GM23338 (cell line): ENCODE results near the gene WDR73. TPM values are rescaled to one million over a fixed set of nuclear protein-coding genes. Genes with fewer than 3 reads are reported as not detected.
A peak's percentile ranks its signal among the peaks of the same experiment; 100 is the strongest.

Experiments
- ATAC-seq: fragments of 200-7000 bp; cut with Tn5 transposase; 3 replicates; pipeline ENCODE4 v1.9.1; 2020
- DNase-seq: peaks from one replicate; pipeline ENCODE4 v3.0.0-alpha.2; 2015; ENCODE audit warnings: low spot score
- H2AFZ ChIP-seq: fragments of 200-600 bp; sonication (generic); 2 replicates; pipeline ENCODE4 v1.8.0; 2016; ENCODE audit warnings: antibody characterized with exemption, mild to moderate bottlenecking, moderate library complexity
- H3F3A ChIP-seq: fragments of 200-600 bp; sonication (generic); replicated peaks from 2 replicates; pipeline ENCODE4 v1.8.0; 2017; ENCODE audit warnings: antibody characterized with exemption, mixed run types, low read depth
- H3K27ac ChIP-seq: fragments of 200-600 bp; sonication (generic); 2 replicates; pipeline ENCODE4 v1.6.1; 2016; ENCODE audit warnings: low read depth
- H3K27me3 ChIP-seq: fragments of 200-600 bp; sonication (generic); 2 replicates; pipeline ENCODE4 v1.8.0; 2016; ENCODE audit warnings: mild to moderate bottlenecking, mixed run types, moderate library complexity; ENCODE audit not compliant: insufficient read depth
- H3K36me3 ChIP-seq: fragments of 200-600 bp; sonication (generic); 2 replicates; pipeline ENCODE4 v1.8.0; 2016; ENCODE audit warnings: mild to moderate bottlenecking; ENCODE audit not compliant: insufficient read depth
- H3K4me1 ChIP-seq: fragments of 200-600 bp; sonication (generic); 2 replicates; pipeline ENCODE4 v1.8.0; 2016; ENCODE audit warnings: mild to moderate bottlenecking, moderate library complexity; ENCODE audit not compliant: insufficient read depth
- H3K4me2 ChIP-seq: fragments of 200-600 bp; sonication (generic); 2 replicates; pipeline ENCODE4 v1.7.1; 2017; ENCODE audit warnings: mixed run types
- H3K4me3 ChIP-seq: fragments of 200-600 bp; sonication (generic); 2 replicates; pipeline ENCODE4 v1.6.1; 2016; ENCODE audit warnings: mixed run types
- H3K79me2 ChIP-seq: fragments of 200-600 bp; sonication (generic); replicated peaks from 2 replicates; pipeline ENCODE4 v1.8.0; 2017; ENCODE audit warnings: mild to moderate bottlenecking; ENCODE audit not compliant: insufficient read depth
- H3K9me2 ChIP-seq: fragments of 200-600 bp; sonication (generic); 2 replicates; pipeline ENCODE4 v1.8.0; 2017; ENCODE audit not compliant: insufficient read depth
- H4K20me1 ChIP-seq: fragments of 200-600 bp; sonication (generic); replicated peaks from 2 replicates; pipeline ENCODE4 v1.8.0; 2017; ENCODE audit warnings: mild to moderate bottlenecking; ENCODE audit not compliant: insufficient read depth
- H3K27ac Mint-ChIP-seq: 2 replicates; pipeline ENCODE4 v1.8.0; 2020; ENCODE audit warnings: inconsistent platforms, mild to moderate bottlenecking, moderate library complexity, mixed read lengths
- H3K27me3 Mint-ChIP-seq: 3 replicates; pipeline ENCODE4 v1.8.0; 2022; ENCODE audit warnings: low read depth, mild to moderate bottlenecking, moderate library complexity, mixed read lengths, inconsistent platforms; ENCODE audit not compliant: insufficient read depth, poor library complexity
- H3K36me3 Mint-ChIP-seq: 3 replicates; pipeline ENCODE4 v1.8.0; 2021; ENCODE audit warnings: low read depth, mild to moderate bottlenecking, inconsistent platforms, moderate library complexity, mixed read lengths
- H3K4me1 Mint-ChIP-seq: 3 replicates; pipeline ENCODE4 v1.8.0; 2020; ENCODE audit warnings: mild to moderate bottlenecking, inconsistent platforms, mixed read lengths
- H3K4me3 Mint-ChIP-seq: 3 replicates; pipeline ENCODE4 v1.8.0; 2021; ENCODE audit warnings: moderate library complexity, mild to moderate bottlenecking, inconsistent platforms, mixed read lengths
- H3K9me3 Mint-ChIP-seq: 3 replicates; pipeline ENCODE4 v1.8.0; 2020; ENCODE audit warnings: moderate library complexity, mild to moderate bottlenecking, inconsistent platforms, mixed read lengths
- CREB1 ChIP-seq: fragments of 250-450 bp; sonication (Bioruptor Pico); IDR thresholded peaks from 2 replicates; pipeline ENCODE4 v1.5.0; 2020; ENCODE audit warnings: low read depth, mild to moderate bottlenecking, moderate library complexity
- EZH2 ChIP-seq: fragments of 200-600 bp; sonication (generic); IDR thresholded peaks from one replicate; pipeline ENCODE4 v1.8.0; 2017; ENCODE audit warnings: antibody characterized with exemption, mild to moderate bottlenecking, low read depth; ENCODE audit not compliant: unreplicated experiment
- EZH2phosphoT487 ChIP-seq: fragments of 200-600 bp; sonication (generic); IDR thresholded peaks from one replicate; pipeline ENCODE4 v1.8.1; 2018; ENCODE audit warnings: antibody characterized with exemption; ENCODE audit not compliant: unreplicated experiment
- JUNB ChIP-seq: IDR thresholded peaks from one replicate; pipeline ENCODE4 v1.6.1; 2016; ENCODE audit warnings: antibody characterized with exemption; ENCODE audit not compliant: unreplicated experiment
- NANOG ChIP-seq: IDR thresholded peaks from 2 replicates; pipeline ENCODE4 v1.6.1; 2016; ENCODE audit warnings: antibody characterized with exemption, borderline replicate concordance
- POLR2AphosphoS5 ChIP-seq: IDR thresholded peaks from 2 replicates; pipeline ENCODE4 v1.6.1; 2016; ENCODE audit warnings: antibody characterized with exemption, low read depth
- REST ChIP-seq: IDR thresholded peaks from one replicate; pipeline ENCODE4 v1.6.1; 2018; ENCODE audit warnings: antibody characterized with exemption; ENCODE audit not compliant: unreplicated experiment
- STAT1 ChIP-seq: IDR thresholded peaks from one replicate; pipeline ENCODE4 v1.6.1; 2016; ENCODE audit warnings: antibody characterized with exemption; ENCODE audit not compliant: unreplicated experiment
- ZNF114 ChIP-seq: fragments of 250-450 bp; sonication (Bioruptor Pico); IDR thresholded peaks from 2 replicates; pipeline ENCODE4 v1.5.0; 2020; ENCODE audit warnings: mild to moderate bottlenecking, moderate library complexity
- ZNF331 ChIP-seq: fragments of 250-450 bp; sonication (Bioruptor Pico); IDR thresholded peaks from 2 replicates; pipeline ENCODE4 v1.5.0; 2020; ENCODE audit warnings: low read depth, mild to moderate bottlenecking, moderate library complexity
- polyA plus RNA-seq: library from polyadenylated mRNA; unstranded; fragments of >200 nt; fragmentation: Nextera tagmentation; extraction: Ambion mirVana; gene quantifications from 2 replicates; pipeline ENCODE4 v1.2.1, GENCODE V29; 2016
- total RNA-seq: library from RNA; depleted of rRNA; stranded (reverse); fragments of >200 nt; shearing (Covaris generic); gene quantifications from 2 replicates; pipeline ENCODE4 v1.2.3, GENCODE V29; 2014
- TF ChIP-seq, protein P1 (sequence below), 2 experiments: fragments of 200-600 bp in 1 of 2; sonication (generic) in 1 of 2; conservative IDR thresholded peaks; 2 replicates each; pipeline versions ENCODE4 v1.5.1 to v1.6.1; 2016 to 2017; ENCODE audit warnings: antibody characterized with exemption in 2 of 2, low read depth in 2 of 2, mild to moderate bottlenecking in 2 of 2, moderate library complexity in 1 of 2
- TF ChIP-seq, protein P2 (sequence below): IDR thresholded peaks from 2 replicates; pipeline ENCODE4 v1.6.1; 2016; ENCODE audit warnings: antibody characterized with exemption
- TF ChIP-seq, protein P3 (sequence below): fragments of 250-450 bp; sonication (Bioruptor Pico); IDR thresholded peaks from 2 replicates; pipeline ENCODE4 v1.5.0; 2020; ENCODE audit warnings: mild to moderate bottlenecking, moderate library complexity

WDR73 gene
- total and polyA plus RNA-seq, 2 experiments from 2014 or later: 14.8 to 25.2 TPM

- peaks cover 40% of the 10 kb centered on the region; the same call in 1 of the 2 replicates for H3K36me3 ChIP-seq
Measured at GRCh38 chr15:84606653-84607120, 47.4 kb downstream of the WDR73 start.

More at GRCh38 chr15:84606653-84607120, 47.4 kb downstream of the WDR73 start:
- Histone ChIP-seq H3K4me3 (peak overlapping the region; percentile 87), H2AFZ (no peak overlapping the region), H3K27me3 (no peaks in the 10 kb centered on the region), H3K27ac (peak overlapping the region; percentile 45; the same call in 1 of the 2 replicates), H3K4me1 (peaks cover 78% of the 10 kb centered on the region), H3K9me2 (no peaks in the 10 kb centered on the region), H4K20me1 (peaks cover 70% of the 10 kb centered on the region), H3K4me2 (peak overlapping the region; percentile 79), H3F3A (peaks cover 26% of the 10 kb centered on the region), H3K79me2 (peaks cover 90% of the 10 kb centered on the region)
- DNase-seq: no peak
- peaks cover 73% of the 10 kb centered on the region for H3K4me1 Mint-ChIP-seq
- H3K9me3 Mint-ChIP-seq: no peaks in the 10 kb centered on the region
- H3K27ac Mint-ChIP-seq: peak overlapping the region; percentile 60; the same call in 1 of the 2 replicates
- H3K27me3 Mint-ChIP-seq: peaks cover 14% of the 10 kb centered on the region
- TF ChIP-seq ZNF331 (CRISPR knock-in tag): no peak
- TF ChIP-seq STAT1: no peak
- TF ChIP-seq JUNB: no peak
- TF ChIP-seq CREB1 (CRISPR knock-in tag): no peak
- TF ChIP-seq ZNF114 (CRISPR knock-in tag): no peak
- TF ChIP-seq, protein P1, sequence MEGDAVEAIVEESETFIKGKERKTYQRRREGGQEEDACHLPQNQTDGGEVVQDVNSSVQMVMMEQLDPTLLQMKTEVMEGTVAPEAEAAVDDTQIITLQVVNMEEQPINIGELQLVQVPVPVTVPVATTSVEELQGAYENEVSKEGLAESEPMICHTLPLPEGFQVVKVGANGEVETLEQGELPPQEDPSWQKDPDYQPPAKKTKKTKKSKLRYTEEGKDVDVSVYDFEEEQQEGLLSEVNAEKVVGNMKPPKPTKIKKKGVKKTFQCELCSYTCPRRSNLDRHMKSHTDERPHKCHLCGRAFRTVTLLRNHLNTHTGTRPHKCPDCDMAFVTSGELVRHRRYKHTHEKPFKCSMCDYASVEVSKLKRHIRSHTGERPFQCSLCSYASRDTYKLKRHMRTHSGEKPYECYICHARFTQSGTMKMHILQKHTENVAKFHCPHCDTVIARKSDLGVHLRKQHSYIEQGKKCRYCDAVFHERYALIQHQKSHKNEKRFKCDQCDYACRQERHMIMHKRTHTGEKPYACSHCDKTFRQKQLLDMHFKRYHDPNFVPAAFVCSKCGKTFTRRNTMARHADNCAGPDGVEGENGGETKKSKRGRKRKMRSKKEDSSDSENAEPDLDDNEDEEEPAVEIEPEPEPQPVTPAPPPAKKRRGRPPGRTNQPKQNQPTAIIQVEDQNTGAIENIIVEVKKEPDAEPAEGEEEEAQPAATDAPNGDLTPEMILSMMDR (conservative IDR thresholded peaks at IDR 0.05; ENCODE audit: low read depth in 2 of 2): no peak
- TF ChIP-seq NANOG: no peak
- TF ChIP-seq EZH2phosphoT487: no peak
- no peak for TF ChIP-seq POLR2AphosphoS5
- no peak for TF ChIP-seq EZH2
- TF ChIP-seq, protein P2, sequence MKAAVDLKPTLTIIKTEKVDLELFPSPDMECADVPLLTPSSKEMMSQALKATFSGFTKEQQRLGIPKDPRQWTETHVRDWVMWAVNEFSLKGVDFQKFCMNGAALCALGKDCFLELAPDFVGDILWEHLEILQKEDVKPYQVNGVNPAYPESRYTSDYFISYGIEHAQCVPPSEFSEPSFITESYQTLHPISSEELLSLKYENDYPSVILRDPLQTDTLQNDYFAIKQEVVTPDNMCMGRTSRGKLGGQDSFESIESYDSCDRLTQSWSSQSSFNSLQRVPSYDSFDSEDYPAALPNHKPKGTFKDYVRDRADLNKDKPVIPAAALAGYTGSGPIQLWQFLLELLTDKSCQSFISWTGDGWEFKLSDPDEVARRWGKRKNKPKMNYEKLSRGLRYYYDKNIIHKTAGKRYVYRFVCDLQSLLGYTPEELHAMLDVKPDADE: no peak
- no peak for TF ChIP-seq REST
- TF ChIP-seq, protein P3, sequence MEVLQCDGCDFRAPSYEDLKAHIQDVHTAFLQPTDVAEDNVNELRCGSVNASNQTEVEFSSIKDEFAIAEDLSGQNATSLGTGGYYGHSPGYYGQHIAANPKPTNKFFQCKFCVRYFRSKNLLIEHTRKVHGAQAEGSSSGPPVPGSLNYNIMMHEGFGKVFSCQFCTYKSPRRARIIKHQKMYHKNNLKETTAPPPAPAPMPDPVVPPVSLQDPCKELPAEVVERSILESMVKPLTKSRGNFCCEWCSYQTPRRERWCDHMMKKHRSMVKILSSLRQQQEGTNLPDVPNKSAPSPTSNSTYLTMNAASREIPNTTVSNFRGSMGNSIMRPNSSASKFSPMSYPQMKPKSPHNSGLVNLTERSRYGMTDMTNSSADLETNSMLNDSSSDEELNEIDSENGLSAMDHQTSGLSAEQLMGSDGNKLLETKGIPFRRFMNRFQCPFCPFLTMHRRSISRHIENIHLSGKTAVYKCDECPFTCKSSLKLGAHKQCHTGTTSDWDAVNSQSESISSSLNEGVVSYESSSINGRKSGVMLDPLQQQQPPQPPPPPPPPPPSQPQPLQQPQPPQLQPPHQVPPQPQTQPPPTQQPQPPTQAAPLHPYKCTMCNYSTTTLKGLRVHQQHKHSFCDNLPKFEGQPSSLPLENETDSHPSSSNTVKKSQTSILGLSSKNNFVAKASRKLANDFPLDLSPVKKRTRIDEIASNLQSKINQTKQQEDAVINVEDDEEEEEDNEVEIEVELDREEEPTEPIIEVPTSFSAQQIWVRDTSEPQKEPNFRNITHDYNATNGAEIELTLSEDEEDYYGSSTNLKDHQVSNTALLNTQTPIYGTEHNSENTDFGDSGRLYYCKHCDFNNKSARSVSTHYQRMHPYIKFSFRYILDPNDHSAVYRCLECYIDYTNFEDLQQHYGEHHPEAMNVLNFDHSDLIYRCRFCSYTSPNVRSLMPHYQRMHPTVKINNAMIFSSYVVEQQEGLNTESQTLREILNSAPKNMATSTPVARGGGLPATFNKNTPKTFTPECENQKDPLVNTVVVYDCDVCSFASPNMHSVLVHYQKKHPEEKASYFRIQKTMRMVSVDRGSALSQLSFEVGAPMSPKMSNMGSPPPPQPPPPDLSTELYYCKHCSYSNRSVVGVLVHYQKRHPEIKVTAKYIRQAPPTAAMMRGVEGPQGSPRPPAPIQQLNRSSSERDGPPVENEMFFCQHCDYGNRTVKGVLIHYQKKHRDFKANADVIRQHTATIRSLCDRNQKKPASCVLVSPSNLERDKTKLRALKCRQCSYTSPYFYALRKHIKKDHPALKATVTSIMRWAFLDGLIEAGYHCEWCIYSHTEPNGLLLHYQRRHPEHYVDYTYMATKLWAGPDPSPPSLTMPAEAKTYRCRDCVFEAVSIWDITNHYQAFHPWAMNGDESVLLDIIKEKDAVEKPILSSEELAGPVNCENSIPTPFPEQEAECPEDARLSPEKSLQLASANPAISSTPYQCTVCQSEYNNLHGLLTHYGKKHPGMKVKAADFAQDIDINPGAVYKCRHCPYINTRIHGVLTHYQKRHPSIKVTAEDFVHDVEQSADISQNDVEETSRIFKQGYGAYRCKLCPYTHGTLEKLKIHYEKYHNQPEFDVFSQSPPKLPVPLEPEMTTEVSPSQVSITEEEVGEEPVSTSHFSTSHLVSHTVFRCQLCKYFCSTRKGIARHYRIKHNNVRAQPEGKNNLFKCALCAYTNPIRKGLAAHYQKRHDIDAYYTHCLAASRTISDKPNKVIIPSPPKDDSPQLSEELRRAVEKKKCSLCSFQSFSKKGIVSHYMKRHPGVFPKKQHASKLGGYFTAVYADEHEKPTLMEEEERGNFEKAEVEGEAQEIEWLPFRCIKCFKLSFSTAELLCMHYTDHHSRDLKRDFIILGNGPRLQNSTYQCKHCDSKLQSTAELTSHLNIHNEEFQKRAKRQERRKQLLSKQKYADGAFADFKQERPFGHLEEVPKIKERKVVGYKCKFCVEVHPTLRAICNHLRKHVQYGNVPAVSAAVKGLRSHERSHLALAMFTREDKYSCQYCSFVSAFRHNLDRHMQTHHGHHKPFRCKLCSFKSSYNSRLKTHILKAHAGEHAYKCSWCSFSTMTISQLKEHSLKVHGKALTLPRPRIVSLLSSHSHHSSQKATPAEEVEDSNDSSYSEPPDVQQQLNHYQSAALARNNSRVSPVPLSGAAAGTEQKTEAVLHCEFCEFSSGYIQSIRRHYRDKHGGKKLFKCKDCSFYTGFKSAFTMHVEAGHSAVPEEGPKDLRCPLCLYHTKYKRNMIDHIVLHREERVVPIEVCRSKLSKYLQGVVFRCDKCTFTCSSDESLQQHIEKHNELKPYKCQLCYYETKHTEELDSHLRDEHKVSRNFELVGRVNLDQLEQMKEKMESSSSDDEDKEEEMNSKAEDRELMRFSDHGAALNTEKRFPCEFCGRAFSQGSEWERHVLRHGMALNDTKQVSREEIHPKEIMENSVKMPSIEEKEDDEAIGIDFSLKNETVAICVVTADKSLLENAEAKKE: no peak
- H3K36me3 Mint-ChIP-seq: peaks cover 73% of the 10 kb centered on the region
- peak overlapping the region; percentile 32; the same call in 1 of the 3 replicates for H3K4me3 Mint-ChIP-seq
- no peak for ATAC-seq
